ENCODE results near the gene SORCS2.

The SORCS2 gene

DNA sequence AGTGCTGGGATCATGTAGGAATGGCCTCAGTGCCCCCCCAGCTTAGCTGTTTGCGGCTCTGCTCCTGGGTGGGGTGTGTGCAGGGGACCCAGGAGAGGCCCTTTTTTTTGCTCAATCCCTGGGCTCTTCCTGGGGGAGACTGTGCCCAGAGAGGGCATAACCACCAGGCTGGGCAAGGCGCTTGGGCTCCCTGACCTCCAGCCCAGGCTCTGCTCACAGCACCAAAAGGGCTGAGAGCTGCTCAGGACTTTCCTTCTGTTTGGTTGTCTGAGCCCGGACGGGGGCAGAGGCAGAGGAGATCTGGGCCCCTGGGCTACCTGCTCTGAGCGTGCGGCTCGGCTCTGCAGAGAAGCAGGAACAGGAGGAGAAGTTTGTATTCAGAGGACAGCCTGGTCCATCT is 177.7 kb downstream of the SORCS2 start:
- no peaks in the 10 kb centered on the region for H3K27me3 ChIP-seq
- no peak for DNase-seq
- H3K36me3 ChIP-seq: no peaks in the 10 kb centered on the region
- TF ChIP-seq, protein P1, sequence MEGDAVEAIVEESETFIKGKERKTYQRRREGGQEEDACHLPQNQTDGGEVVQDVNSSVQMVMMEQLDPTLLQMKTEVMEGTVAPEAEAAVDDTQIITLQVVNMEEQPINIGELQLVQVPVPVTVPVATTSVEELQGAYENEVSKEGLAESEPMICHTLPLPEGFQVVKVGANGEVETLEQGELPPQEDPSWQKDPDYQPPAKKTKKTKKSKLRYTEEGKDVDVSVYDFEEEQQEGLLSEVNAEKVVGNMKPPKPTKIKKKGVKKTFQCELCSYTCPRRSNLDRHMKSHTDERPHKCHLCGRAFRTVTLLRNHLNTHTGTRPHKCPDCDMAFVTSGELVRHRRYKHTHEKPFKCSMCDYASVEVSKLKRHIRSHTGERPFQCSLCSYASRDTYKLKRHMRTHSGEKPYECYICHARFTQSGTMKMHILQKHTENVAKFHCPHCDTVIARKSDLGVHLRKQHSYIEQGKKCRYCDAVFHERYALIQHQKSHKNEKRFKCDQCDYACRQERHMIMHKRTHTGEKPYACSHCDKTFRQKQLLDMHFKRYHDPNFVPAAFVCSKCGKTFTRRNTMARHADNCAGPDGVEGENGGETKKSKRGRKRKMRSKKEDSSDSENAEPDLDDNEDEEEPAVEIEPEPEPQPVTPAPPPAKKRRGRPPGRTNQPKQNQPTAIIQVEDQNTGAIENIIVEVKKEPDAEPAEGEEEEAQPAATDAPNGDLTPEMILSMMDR (IDR thresholded peaks at IDR 0.05; ENCODE audit: low read depth, low read length): no peak
- peaks cover 9% of the 10 kb centered on the region for H3K4me1 ChIP-seq
- H3K9me3 ChIP-seq: no peaks in the 10 kb centered on the region
- H3K4me3 ChIP-seq (ENCODE audit: low read depth, low read length): no peak overlapping the region

DNA sequence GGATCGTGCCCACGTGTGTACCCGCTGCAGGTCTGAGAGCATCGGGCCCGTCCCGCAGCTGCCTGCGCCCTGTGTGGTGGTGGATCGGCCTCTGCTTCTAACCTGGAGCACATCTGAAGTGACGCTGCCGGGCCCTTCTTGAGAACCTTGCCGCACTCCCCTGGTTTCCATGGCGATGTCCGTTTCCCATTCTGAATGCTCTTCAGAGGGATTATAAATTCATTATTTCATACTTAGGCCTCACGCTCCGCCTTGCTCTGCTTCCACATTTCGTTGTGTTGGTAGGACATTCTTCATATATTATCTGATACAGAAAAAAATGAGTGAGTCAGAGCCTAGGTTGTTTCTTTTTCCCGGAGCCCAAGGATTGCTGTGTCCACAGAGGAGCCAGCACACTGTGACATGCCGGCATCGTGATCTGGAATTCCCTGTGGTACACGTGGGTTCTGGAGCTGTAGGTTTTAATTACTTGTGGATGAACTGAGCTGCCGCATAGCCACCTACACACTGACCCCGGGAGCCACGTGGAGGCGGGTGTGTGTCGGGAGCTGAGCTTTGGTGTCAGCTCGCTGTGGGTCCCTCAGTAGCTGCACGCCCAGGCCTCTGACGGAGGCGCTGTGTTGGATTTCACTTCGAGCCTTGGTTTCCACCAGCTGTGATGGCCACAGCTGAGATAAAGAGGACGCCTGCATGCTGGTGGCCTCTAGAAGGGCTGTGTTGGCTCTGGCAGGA is 179.0 kb downstream of the SORCS2 start:
- H3K9me3 ChIP-seq: no peaks in the 10 kb centered on the region
- TF ChIP-seq, protein P1 (IDR thresholded peaks at IDR 0.05; ENCODE audit: low read depth, low read length): no peak

DNA sequence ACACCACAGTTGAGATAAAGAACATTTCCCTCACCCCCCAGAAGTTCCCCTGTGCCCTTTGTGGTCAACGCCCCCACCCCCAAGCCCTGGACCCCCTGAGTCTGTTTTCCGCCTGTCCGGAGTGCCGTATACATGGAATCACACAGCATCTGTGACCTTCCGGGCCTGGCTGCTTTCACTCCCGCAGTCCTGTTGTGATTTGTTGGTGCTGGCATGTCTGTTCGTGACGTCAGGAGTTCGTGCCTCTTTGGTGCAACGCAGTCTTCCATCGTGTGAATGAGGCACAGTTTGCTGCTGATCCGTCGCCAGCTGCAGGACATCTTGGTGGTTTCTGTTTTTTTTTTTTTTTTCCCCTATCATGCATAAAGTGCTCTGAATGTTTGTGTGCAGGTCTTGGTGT is 180.3 kb downstream of the SORCS2 start:
- TF ChIP-seq, protein P1 (IDR thresholded peaks at IDR 0.05; ENCODE audit: low read depth, low read length): no peak
- no peak for DNase-seq
- no peaks in the 10 kb centered on the region for H3K27me3 ChIP-seq
- H3K4me3 ChIP-seq (ENCODE audit: low read depth, low read length): no peak overlapping the region
- peaks cover 9% of the 10 kb centered on the region for H3K4me1 ChIP-seq
- no peaks in the 10 kb centered on the region for H3K36me3 ChIP-seq
- H3K9me3 ChIP-seq: no peaks in the 10 kb centered on the region

More for the DNA sequence above, 179.0 kb downstream of the SORCS2 start:
- Histone ChIP-seq H3K27me3 (no peaks in the 10 kb centered on the region), H3K4me1 (peaks cover 9% of the 10 kb centered on the region), H3K36me3 (no peaks in the 10 kb centered on the region), H3K4me3 (ENCODE audit: low read depth, low read length) (no peak overlapping the region)
- no peak for DNase-seq

DNA sequence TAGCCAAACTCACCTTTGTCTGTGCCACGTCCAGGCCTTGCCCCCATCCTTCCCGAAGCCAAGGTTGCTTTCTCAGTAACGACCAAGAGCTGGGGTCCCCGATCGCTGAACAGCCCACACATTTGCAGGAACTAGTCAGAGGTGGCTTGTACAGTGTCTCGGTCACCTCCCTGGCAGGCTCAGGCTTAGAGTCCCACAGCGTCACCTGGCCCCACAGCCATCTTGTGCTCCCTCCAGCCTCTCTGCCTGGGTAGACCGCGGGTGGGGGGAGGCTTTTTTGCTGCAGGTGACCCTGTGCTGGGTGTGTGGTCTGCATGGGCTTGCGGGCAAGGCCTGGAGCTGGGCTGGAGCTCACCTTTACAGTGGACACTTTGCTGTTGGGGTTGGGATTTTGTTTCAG is 182.2 kb downstream of the SORCS2 start:
- H3K4me3 ChIP-seq (ENCODE audit: low read depth, low read length): no peak overlapping the region
- TF ChIP-seq, protein P1 (IDR thresholded peaks at IDR 0.05; ENCODE audit: low read depth, low read length): no peak
- peaks cover 9% of the 10 kb centered on the region for H3K4me1 ChIP-seq
- no peaks in the 10 kb centered on the region for H3K27me3 ChIP-seq
- H3K36me3 ChIP-seq: no peaks in the 10 kb centered on the region
- H3K9me3 ChIP-seq: no peaks in the 10 kb centered on the region
- DNase-seq: no peak

DNA sequence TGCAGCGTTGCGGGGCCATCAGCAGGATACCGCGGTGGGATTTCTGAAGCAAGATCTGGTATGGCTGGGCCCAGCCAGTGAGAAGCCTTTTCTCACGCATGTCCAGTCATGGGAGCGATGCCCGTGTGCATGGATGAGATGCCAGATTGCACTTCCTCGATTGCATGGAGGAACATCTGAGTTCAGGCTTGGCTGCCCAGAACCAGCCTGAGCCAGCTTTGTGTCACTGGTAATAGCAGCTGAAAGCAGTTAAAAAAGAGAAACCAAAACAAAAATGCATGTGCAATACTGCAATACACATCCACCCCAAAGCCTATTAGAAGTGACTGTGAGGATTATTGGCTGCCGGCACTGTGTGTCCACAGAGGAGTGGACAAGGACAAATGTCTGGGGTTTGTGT is 183.1 kb downstream of the SORCS2 start:
- Histone ChIP-seq H3K36me3 (no peaks in the 10 kb centered on the region), H3K9me3 (no peaks in the 10 kb centered on the region), H3K4me1 (peaks cover 9% of the 10 kb centered on the region), H3K27me3 (no peaks in the 10 kb centered on the region), H3K4me3 (ENCODE audit: low read depth, low read length) (no peak overlapping the region)
- no peak for DNase-seq
- TF ChIP-seq, protein P1 (IDR thresholded peaks at IDR 0.05; ENCODE audit: low read depth, low read length): no peak

DNA sequence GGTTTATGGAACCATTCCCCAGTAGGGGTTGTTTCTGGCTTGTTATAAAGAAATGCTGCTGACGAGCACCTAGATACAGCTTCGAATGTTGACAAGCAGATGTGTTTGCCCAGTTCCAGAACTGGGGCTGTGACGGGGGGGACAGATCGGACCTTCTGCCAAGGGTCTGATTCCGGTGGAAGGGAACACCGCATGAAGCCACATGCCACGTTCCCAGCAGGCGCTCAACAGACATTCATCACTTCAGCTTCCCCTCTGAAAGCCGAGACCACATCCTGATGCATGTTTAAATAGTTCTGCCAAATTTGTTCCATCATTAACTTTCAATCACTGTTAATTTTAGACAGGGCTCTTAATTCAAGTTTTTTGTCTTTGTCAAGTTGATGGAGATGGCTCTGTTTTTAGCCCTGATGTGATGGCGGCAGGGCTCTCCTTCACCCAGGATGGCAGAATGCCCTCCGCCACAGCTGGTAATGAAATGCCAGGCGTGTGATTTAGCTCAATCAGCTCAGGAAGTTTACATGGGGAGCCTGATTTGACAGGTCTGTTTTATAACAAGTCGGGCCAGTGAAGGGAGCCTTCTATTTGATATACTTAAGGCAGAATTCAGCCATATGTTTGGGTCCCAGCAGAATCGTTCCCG is 185.0 kb downstream of the SORCS2 start:
- TF ChIP-seq, protein P1 (IDR thresholded peaks at IDR 0.05; ENCODE audit: low read depth, low read length): no peak
- H3K4me3 ChIP-seq (ENCODE audit: low read depth, low read length): no peak overlapping the region
- no peaks in the 10 kb centered on the region for H3K36me3 ChIP-seq
- no peaks in the 10 kb centered on the region for H3K27me3 ChIP-seq
- no peaks in the 10 kb centered on the region for H3K9me3 ChIP-seq
- no peaks in the 10 kb centered on the region for H3K4me1 ChIP-seq
- DNase-seq: no peak

All from BE2C (cell line).